GM23338 (cell line): ENCODE results near the gene CD3D. TPM values are rescaled to one million over a fixed set of nuclear protein-coding genes. Genes with fewer than 3 reads are reported as not detected.

Source experiments
- ATAC-seq: fragments of 200-7000 bp; cut with Tn5 transposase; 3 replicates; pipeline ENCODE4 v1.9.1; 2020
- DNase-seq: peaks from one replicate; pipeline ENCODE4 v3.0.0-alpha.2; 2015; ENCODE audit warnings: low spot score
- H2AFZ ChIP-seq: fragments of 200-600 bp; sonication (generic); 2 replicates; pipeline ENCODE4 v1.8.0; 2016; ENCODE audit warnings: antibody characterized with exemption, mild to moderate bottlenecking, moderate library complexity
- H3F3A ChIP-seq: fragments of 200-600 bp; sonication (generic); replicated peaks from 2 replicates; pipeline ENCODE4 v1.8.0; 2017; ENCODE audit warnings: antibody characterized with exemption, mixed run types, low read depth
- H3K27ac ChIP-seq: fragments of 200-600 bp; sonication (generic); 2 replicates; pipeline ENCODE4 v1.6.1; 2016; ENCODE audit warnings: low read depth
- H3K27me3 ChIP-seq: fragments of 200-600 bp; sonication (generic); 2 replicates; pipeline ENCODE4 v1.8.0; 2016; ENCODE audit warnings: mild to moderate bottlenecking, mixed run types, moderate library complexity; ENCODE audit not compliant: insufficient read depth
- H3K36me3 ChIP-seq: fragments of 200-600 bp; sonication (generic); 2 replicates; pipeline ENCODE4 v1.8.0; 2016; ENCODE audit warnings: mild to moderate bottlenecking; ENCODE audit not compliant: insufficient read depth
- H3K4me1 ChIP-seq: fragments of 200-600 bp; sonication (generic); 2 replicates; pipeline ENCODE4 v1.8.0; 2016; ENCODE audit warnings: mild to moderate bottlenecking, moderate library complexity; ENCODE audit not compliant: insufficient read depth
- H3K4me2 ChIP-seq: fragments of 200-600 bp; sonication (generic); 2 replicates; pipeline ENCODE4 v1.7.1; 2017; ENCODE audit warnings: mixed run types
- H3K4me3 ChIP-seq: fragments of 200-600 bp; sonication (generic); 2 replicates; pipeline ENCODE4 v1.6.1; 2016; ENCODE audit warnings: mixed run types
- H3K79me2 ChIP-seq: fragments of 200-600 bp; sonication (generic); replicated peaks from 2 replicates; pipeline ENCODE4 v1.8.0; 2017; ENCODE audit warnings: mild to moderate bottlenecking; ENCODE audit not compliant: insufficient read depth
- H3K9me2 ChIP-seq: fragments of 200-600 bp; sonication (generic); 2 replicates; pipeline ENCODE4 v1.8.0; 2017; ENCODE audit not compliant: insufficient read depth
- H4K20me1 ChIP-seq: fragments of 200-600 bp; sonication (generic); replicated peaks from 2 replicates; pipeline ENCODE4 v1.8.0; 2017; ENCODE audit warnings: mild to moderate bottlenecking; ENCODE audit not compliant: insufficient read depth
- H3K27ac Mint-ChIP-seq: 2 replicates; pipeline ENCODE4 v1.8.0; 2020; ENCODE audit warnings: inconsistent platforms, mild to moderate bottlenecking, moderate library complexity, mixed read lengths
- H3K27me3 Mint-ChIP-seq: 3 replicates; pipeline ENCODE4 v1.8.0; 2022; ENCODE audit warnings: low read depth, mild to moderate bottlenecking, moderate library complexity, mixed read lengths, inconsistent platforms; ENCODE audit not compliant: insufficient read depth, poor library complexity
- H3K36me3 Mint-ChIP-seq: 3 replicates; pipeline ENCODE4 v1.8.0; 2021; ENCODE audit warnings: low read depth, mild to moderate bottlenecking, inconsistent platforms, moderate library complexity, mixed read lengths
- H3K4me1 Mint-ChIP-seq: 3 replicates; pipeline ENCODE4 v1.8.0; 2020; ENCODE audit warnings: mild to moderate bottlenecking, inconsistent platforms, mixed read lengths
- H3K4me3 Mint-ChIP-seq: 3 replicates; pipeline ENCODE4 v1.8.0; 2021; ENCODE audit warnings: moderate library complexity, mild to moderate bottlenecking, inconsistent platforms, mixed read lengths
- H3K9me3 Mint-ChIP-seq: 3 replicates; pipeline ENCODE4 v1.8.0; 2020; ENCODE audit warnings: moderate library complexity, mild to moderate bottlenecking, inconsistent platforms, mixed read lengths
- CREB1 ChIP-seq: fragments of 250-450 bp; sonication (Bioruptor Pico); IDR thresholded peaks from 2 replicates; pipeline ENCODE4 v1.5.0; 2020; ENCODE audit warnings: low read depth, mild to moderate bottlenecking, moderate library complexity
- ETS1 ChIP-seq: IDR thresholded peaks from 2 replicates; pipeline ENCODE4 v1.6.1; 2016; ENCODE audit warnings: antibody characterized with exemption
- EZH2phosphoT487 ChIP-seq: fragments of 200-600 bp; sonication (generic); IDR thresholded peaks from one replicate; pipeline ENCODE4 v1.8.1; 2018; ENCODE audit warnings: antibody characterized with exemption; ENCODE audit not compliant: unreplicated experiment
- JUNB ChIP-seq: IDR thresholded peaks from one replicate; pipeline ENCODE4 v1.6.1; 2016; ENCODE audit warnings: antibody characterized with exemption; ENCODE audit not compliant: unreplicated experiment
- STAT1 ChIP-seq: IDR thresholded peaks from one replicate; pipeline ENCODE4 v1.6.1; 2016; ENCODE audit warnings: antibody characterized with exemption; ENCODE audit not compliant: unreplicated experiment
- ZNF114 ChIP-seq: fragments of 250-450 bp; sonication (Bioruptor Pico); IDR thresholded peaks from 2 replicates; pipeline ENCODE4 v1.5.0; 2020; ENCODE audit warnings: mild to moderate bottlenecking, moderate library complexity
- ZNF331 ChIP-seq: fragments of 250-450 bp; sonication (Bioruptor Pico); IDR thresholded peaks from 2 replicates; pipeline ENCODE4 v1.5.0; 2020; ENCODE audit warnings: low read depth, mild to moderate bottlenecking, moderate library complexity
- polyA plus RNA-seq: library from polyadenylated mRNA; unstranded; fragments of >200 nt; fragmentation: Nextera tagmentation; extraction: Ambion mirVana; gene quantifications from 2 replicates; pipeline ENCODE4 v1.2.1, GENCODE V29; 2016
- total RNA-seq: library from RNA; depleted of rRNA; stranded (reverse); fragments of >200 nt; shearing (Covaris generic); gene quantifications from 2 replicates; pipeline ENCODE4 v1.2.3, GENCODE V29; 2014
- TF ChIP-seq, protein P1 (sequence below), 2 experiments: fragments of 200-600 bp in 1 of 2; sonication (generic) in 1 of 2; conservative IDR thresholded peaks; 2 replicates each; pipeline versions ENCODE4 v1.5.1 to v1.6.1; 2016 to 2017; ENCODE audit warnings: antibody characterized with exemption in 2 of 2, low read depth in 2 of 2, mild to moderate bottlenecking in 2 of 2, moderate library complexity in 1 of 2

The CD3D gene
- total and polyA plus RNA-seq, 2 experiments from 2014 or later, result not detected

GRCh38 chr11:118353084-118353710 is 10.7 kb upstream of the CD3D start:
- no peak overlapping the region for H3K27ac Mint-ChIP-seq
- no peaks in the 10 kb centered on the region for H3K36me3 ChIP-seq
- no peak overlapping the region for H3K27ac ChIP-seq
- H3K4me3 ChIP-seq, result no peak overlapping the region
- H3K27me3 ChIP-seq, result 0 out of 2 replicates have a peak, but pooled peaks cover 3% of the 10 kb centered on the region
- H3K36me3 Mint-ChIP-seq, result no peaks in the 10 kb centered on the region
- no peak for ATAC-seq
- H3K79me2 ChIP-seq, result no peaks in the 10 kb centered on the region
- peaks cover 2% of the 10 kb centered on the region for H3K27me3 Mint-ChIP-seq
- H3K4me1 Mint-ChIP-seq, result peaks cover 6% of the 10 kb centered on the region; the same call in 2 of the 3 replicates
- H3K4me1 ChIP-seq, result no peaks in the 10 kb centered on the region
- H3K9me2 ChIP-seq, result no peaks in the 10 kb centered on the region
- no peak overlapping the region for H3K4me2 ChIP-seq
- no peak for TF ChIP-seq CREB1
- TF ChIP-seq, protein P1, sequence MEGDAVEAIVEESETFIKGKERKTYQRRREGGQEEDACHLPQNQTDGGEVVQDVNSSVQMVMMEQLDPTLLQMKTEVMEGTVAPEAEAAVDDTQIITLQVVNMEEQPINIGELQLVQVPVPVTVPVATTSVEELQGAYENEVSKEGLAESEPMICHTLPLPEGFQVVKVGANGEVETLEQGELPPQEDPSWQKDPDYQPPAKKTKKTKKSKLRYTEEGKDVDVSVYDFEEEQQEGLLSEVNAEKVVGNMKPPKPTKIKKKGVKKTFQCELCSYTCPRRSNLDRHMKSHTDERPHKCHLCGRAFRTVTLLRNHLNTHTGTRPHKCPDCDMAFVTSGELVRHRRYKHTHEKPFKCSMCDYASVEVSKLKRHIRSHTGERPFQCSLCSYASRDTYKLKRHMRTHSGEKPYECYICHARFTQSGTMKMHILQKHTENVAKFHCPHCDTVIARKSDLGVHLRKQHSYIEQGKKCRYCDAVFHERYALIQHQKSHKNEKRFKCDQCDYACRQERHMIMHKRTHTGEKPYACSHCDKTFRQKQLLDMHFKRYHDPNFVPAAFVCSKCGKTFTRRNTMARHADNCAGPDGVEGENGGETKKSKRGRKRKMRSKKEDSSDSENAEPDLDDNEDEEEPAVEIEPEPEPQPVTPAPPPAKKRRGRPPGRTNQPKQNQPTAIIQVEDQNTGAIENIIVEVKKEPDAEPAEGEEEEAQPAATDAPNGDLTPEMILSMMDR (conservative IDR thresholded peaks at IDR 0.05; ENCODE audit: low read depth in 2 of 2), result peak in 1 of 2 experiments; percentile 78; a peak in 3 of 4 replicates
- no peak for TF ChIP-seq STAT1
- no peak overlapping the region for H2AFZ ChIP-seq
- no peaks in the 10 kb centered on the region; the same call in 2 of the 3 replicates for H3K9me3 Mint-ChIP-seq
- DNase-seq, result peak; percentile 54
- 0 out of 2 replicates have a peak, but pooled peaks cover 3% of the 10 kb centered on the region for H3F3A ChIP-seq
- no peaks in the 10 kb centered on the region for H4K20me1 ChIP-seq
- H3K4me3 Mint-ChIP-seq, result no peak overlapping the region

- Histone ChIP-seq H3K27ac (no peak overlapping the region), H3K27me3 (0 out of 2 replicates have a peak, but pooled peaks cover 8% of the 10 kb centered on the region), H3K4me1 (no peaks in the 10 kb centered on the region), H3K79me2 (no peaks in the 10 kb centered on the region), H3F3A (no peaks in the 10 kb centered on the region), H3K9me2 (no peaks in the 10 kb centered on the region), H3K4me2 (no peak overlapping the region), H2AFZ (no peak overlapping the region), H3K36me3 (no peaks in the 10 kb centered on the region), H3K4me3 (no peak overlapping the region), H4K20me1 (no peaks in the 10 kb centered on the region)
- Mint-ChIP-seq H3K4me3 (no peak overlapping the region), H3K4me1 (peaks cover 6% of the 10 kb centered on the region; the same call in 2 of the 3 replicates), H3K27me3 (peaks cover 5% of the 10 kb centered on the region), H3K36me3 (no peaks in the 10 kb centered on the region), H3K27ac (no peak overlapping the region), H3K9me3 (no peaks in the 10 kb centered on the region; the same call in 2 of the 3 replicates)
- DNase-seq (no peak), ATAC-seq (no peak)
- no peak for TF ChIP-seq ZNF114 (CRISPR knock-in tag)
- no peak for TF ChIP-seq STAT1
- TF ChIP-seq ZNF331 (CRISPR knock-in tag), result no peak
- no peak for TF ChIP-seq JUNB
- no peak for TF ChIP-seq ETS1
- TF ChIP-seq CREB1, result no peak
- no peak for TF ChIP-seq EZH2phosphoT487
These were observed 7.0 kb upstream of the CD3D start for GRCh38 chr11:118349475-118349874.
